Spleen (tissue), 13 donors: ENCODE results near the gene SAP130. TPM values are rescaled to one million over a fixed set of nuclear protein-coding genes. Genes with fewer than 3 reads are reported as not detected.

Experiments used
- DNase-seq: peaks from one replicate; pipeline ENCODE4 v3.0.0-alpha.2; 2020
- H3K27ac ChIP-seq, 8 donors: fragments of 200-600 bp; sonication (generic) in 7 of 8; 1 replicate in 4 of 8; 2 replicates in 4 of 8; pipeline versions ENCODE4 v1.5.0 to v1.8.0; 2016 to 2021; ENCODE audit warnings: inconsistent platforms in 4 of 8, mild to moderate bottlenecking in 4 of 8, moderate library complexity in 1 of 8
- H3K27me3 ChIP-seq, 7 donors: fragments of 200-600 bp; sonication (generic) in 6 of 7; replicated peaks in 1 of 7; 1 replicate in 4 of 7; 2 replicates in 3 of 7; pipeline versions ENCODE4 v1.5.0 to v1.8.0; 2016 to 2021; ENCODE audit warnings: inconsistent platforms in 3 of 7, mild to moderate bottlenecking in 1 of 7
- H3K36me3 ChIP-seq, 6 donors: fragments of 200-600 bp; sonication (generic) in 5 of 6; 1 replicate in 4 of 6; 2 replicates in 2 of 6; pipeline versions ENCODE4 v1.5.0 to v1.8.0; 2016 to 2021; ENCODE audit warnings: inconsistent platforms in 2 of 6
- H3K4me1 ChIP-seq, 6 donors: fragments of 200-600 bp; sonication (generic) in 5 of 6; 1 replicate in 3 of 6; 2 replicates in 3 of 6; pipeline versions ENCODE4 v1.5.0 to v1.8.0; 2016 to 2021; ENCODE audit warnings: inconsistent platforms in 3 of 6
- H3K4me3 ChIP-seq, 8 donors: fragments of 200-600 bp; sonication (generic) in 7 of 8; 1 replicate in 4 of 8; 2 replicates in 4 of 8; pipeline versions ENCODE4 v1.5.0 to v1.8.0; 2016 to 2021; ENCODE audit warnings: inconsistent platforms in 4 of 8, mild to moderate bottlenecking in 4 of 8, moderate library complexity in 2 of 8
- H3K9me3 ChIP-seq, 8 donors: fragments of 200-600 bp; sonication (generic) in 7 of 8; 1 replicate in 4 of 8; 2 replicates in 4 of 8; pipeline versions ENCODE4 v1.5.0 to v1.8.0; 2016 to 2021; ENCODE audit warnings: inconsistent platforms in 4 of 8
- POLR2A ChIP-seq, 3 donors: fragments of 450-650 bp; IDR thresholded peaks; one replicate each; pipeline ENCODE4 v1.5.1; 2017; ENCODE audit warnings: antibody characterized with exemption in 3 of 3, mild to moderate bottlenecking in 1 of 3
- POLR2AphosphoS5 ChIP-seq, 3 donors: sonication (generic); formaldehyde crosslinking; IDR thresholded peaks; one replicate each; pipeline ENCODE4 v1.5.1; 2017; ENCODE audit warnings: antibody characterized with exemption in 3 of 3
- WGBS, 5 donors: extraction: QIAGEN DNeasy Blood & Tissue Kit in 3 of 5; methylation state at CpG; one replicate each; pipeline versions ENCODE4 v1.1.5 to v1.1.7; 2013 to 2018; 5-methylcytosine and 5-hydroxymethylcytosine counted together
- intact Hi-C: fragments of 100-400 bp; cut with DNase I; formaldehyde crosslinking; loops from one replicate; pipeline ENCODE4 v1.15.0; 2023; ENCODE audit warnings: low total_unique reads
- long read RNA-seq, 2 donors: transcript quantifications; one replicate each; lab custom pipeline, GENCODE V29; 2026
- polyA plus RNA-seq, 3 donors: library from polyadenylated mRNA; stranded (reverse); fragments of 200-250 nt; gene quantifications; one replicate each; pipeline ENCODE4 v1.2.1, GENCODE V29; 2013
- total RNA-seq, 7 donors: library from RNA; depleted of rRNA in 3 of 7; stranded (reverse); fragments of >200 nt in 3 of 7; fragmentation: NEBNext Ultra II Directional in 4 of 7; extraction: Animal tissue kit (Norgen Biotek cat#: 25700) in 4 of 7; gene quantifications; one replicate each; pipeline versions ENCODE4 v1.1.0 to v1.2.1, GENCODE V29; 2016 to 2021
- TF ChIP-seq, protein P1 (sequence below), 11 experiments: fragments of 200-600 bp in 7 of 11; fragments of 450-650 bp in 4 of 11; sonication (generic) in 4 of 11; IDR thresholded peaks in 8 of 11; conservative IDR thresholded peaks in 3 of 11; 1 replicate in 7 of 11; 2 replicates in 4 of 11; pipeline versions ENCODE4 v1.4.0 to v1.8.0; 2016 to 2021; ENCODE audit warnings: antibody characterized with exemption in 11 of 11, inconsistent platforms in 4 of 11, mild to moderate bottlenecking in 1 of 11
- donor health status: healthy with polysubstance abuse.
- donor health status: DM: no; HTN: no; CAD: no; lungs with moderate emphysema.
- donor health status: DM: no; HTN: no; CAD: no.
- donor health status: Bipolar disorder and iron deficiency.
- donor health status: healthy.
- donor health status: DM: no; HTN: no; CAD: no.
- donor health status: DM: yes; HTN: yes; CAD: no.

Gene SAP130
- 10 to 100 TPM; 13.2 to 23.5 (median 17.8) TPM for total RNA-seq
- polyA plus RNA-seq: 1 to 10 TPM; 3.6 to 5.7 (median 5.1) TPM
- long read RNA-seq, donor 1, full-length matches to known transcripts: 1 of 1 reads
- long read RNA-seq, donor 1, partial matches to known transcripts: 0 of 1 reads
- long read RNA-seq, donor 1, other reads (novel, unspliced or antisense): 0 of 1 reads
- long read RNA-seq, donor 2, full-length matches to known transcripts: 1 of 1 reads
- long read RNA-seq, donor 2, partial matches to known transcripts: 0 of 1 reads
- long read RNA-seq, donor 2, other reads (novel, unspliced or antisense): 0 of 1 reads

DNA sequence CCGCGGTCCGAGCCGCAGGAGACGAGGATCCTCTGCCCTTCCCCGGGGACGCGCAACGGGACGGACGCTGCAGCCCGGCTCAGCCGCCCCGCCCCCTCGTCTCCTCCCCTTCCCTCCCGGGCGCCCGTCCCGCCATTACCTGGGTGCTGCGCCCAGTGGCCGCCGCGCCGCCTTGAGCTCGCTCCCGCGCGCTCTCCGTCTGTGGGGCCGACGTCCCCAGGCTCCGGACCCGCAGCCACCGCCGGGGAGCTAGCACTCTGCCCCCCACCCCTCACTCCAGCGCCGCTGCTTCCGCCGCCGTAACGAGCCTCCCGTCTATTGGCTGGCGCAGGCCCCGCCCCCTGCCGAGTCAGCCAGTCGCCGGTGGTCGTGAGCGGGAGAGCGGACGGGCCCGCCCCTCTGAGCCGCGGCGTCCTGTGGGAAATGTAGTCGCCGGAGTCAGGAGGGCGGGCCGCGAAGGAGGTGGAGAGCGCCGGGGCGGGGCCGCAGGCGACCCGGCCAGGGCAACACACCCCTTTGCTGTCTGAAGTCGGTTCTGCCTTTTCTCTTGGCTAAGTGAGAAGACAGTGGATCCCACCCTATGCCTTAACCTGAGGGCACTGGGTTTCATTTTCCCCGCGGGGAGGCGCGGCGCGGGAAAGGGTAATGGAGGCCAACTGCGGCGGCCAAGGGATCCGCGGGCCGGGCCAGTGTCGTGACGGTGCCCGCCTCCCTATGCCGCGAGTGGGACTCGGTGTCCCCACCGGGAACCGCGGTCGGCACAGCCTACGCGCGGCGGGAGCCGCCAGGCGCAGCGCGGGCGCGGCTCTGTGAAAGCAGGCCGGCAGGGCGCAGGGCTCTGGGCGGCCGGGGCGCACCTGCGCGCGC is at the start of gene SAP130:
SAP130 (minus strand) TSS at position 259 of the 867 bp plus-strand sequence. CDS start 1,767 bp downstream, outside the sequence.
- Histone ChIP-seq H3K36me3 (peaks cover 0 to 14% (median 3%) of the 10 kb centered on the region in 6 donors), H3K27me3 (no peaks in the 10 kb centered on the region), H3K4me1 (peaks cover 6 to 38% (median 25%) of the 10 kb centered on the region in 6 donors), H3K4me3 (peak within 1 kb of the TSS; percentile 94 to 100 (median 98)), H3K27ac (peak within 1 kb of the TSS; percentile 94 to 100 (median 98)), H3K9me3 (peaks cover 0 to 14% (median 2%) of the 10 kb centered on the region in 8 donors)
- TF ChIP-seq POLR2A (IDR thresholded peaks at IDR 0.05): peak; percentile 6 to 34 (median 22)
- peak; percentile 83 to 91 (median 87) for TF ChIP-seq POLR2AphosphoS5 (IDR thresholded peaks at IDR 0.05)
- TF ChIP-seq, protein P1, sequence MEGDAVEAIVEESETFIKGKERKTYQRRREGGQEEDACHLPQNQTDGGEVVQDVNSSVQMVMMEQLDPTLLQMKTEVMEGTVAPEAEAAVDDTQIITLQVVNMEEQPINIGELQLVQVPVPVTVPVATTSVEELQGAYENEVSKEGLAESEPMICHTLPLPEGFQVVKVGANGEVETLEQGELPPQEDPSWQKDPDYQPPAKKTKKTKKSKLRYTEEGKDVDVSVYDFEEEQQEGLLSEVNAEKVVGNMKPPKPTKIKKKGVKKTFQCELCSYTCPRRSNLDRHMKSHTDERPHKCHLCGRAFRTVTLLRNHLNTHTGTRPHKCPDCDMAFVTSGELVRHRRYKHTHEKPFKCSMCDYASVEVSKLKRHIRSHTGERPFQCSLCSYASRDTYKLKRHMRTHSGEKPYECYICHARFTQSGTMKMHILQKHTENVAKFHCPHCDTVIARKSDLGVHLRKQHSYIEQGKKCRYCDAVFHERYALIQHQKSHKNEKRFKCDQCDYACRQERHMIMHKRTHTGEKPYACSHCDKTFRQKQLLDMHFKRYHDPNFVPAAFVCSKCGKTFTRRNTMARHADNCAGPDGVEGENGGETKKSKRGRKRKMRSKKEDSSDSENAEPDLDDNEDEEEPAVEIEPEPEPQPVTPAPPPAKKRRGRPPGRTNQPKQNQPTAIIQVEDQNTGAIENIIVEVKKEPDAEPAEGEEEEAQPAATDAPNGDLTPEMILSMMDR (IDR thresholded peaks at IDR 0.05 in 8 of 11, conservative IDR thresholded peaks at IDR 0.05 in 3 of 11): peak in 3 of 11 experiments; percentile 5 to 12 (median 7)
- WGBS, 5 donors: 0 to 1% (median 0%) methylated on average over 44 to 106 of the region's 106 CpGs
- DNase-seq: peak; percentile 99
- intact Hi-C loops: loop anchor here (5.0 kb wide), 1 partner anchor 64 kb away; the partner anchor contains the start of gene UGGT1

DNA sequence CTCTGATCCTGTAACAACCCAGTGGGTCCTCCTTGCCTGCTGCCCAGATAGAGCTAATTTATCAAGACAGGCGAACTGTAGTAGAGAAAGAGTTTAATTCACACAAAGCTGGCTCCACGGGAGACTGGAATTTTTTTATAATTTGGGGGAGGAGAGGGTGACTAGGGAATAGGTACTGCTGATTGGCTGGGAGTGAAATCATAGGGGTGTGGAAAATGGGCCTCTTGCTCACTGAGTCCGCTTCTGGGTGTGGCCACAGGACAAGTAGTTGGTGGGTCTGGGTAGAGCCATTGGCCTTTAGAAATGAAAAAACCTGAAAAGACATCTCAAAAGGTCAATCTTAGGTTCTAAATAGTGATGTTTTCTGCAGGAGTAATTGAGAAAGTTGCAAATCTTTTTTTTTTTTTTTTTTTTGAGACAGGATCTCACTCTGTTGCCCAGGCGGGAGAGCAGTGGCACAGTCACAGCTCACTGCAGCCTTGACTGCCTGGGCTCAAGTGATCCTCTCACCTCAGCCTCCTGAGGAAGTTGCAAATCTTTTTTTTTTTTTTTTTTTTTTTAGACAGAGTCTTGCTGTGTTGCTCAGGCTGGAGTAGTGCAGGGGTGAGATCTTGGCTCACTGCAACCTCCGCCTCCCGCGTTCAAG is 48.7 kb upstream of the SAP130 start:
- H3K4me3 ChIP-seq: no peak overlapping the region
- DNase-seq: no peak
- no peaks in the 10 kb centered on the region for H3K9me3 ChIP-seq
- 88 to 95% (median 92%) methylated on average over 7 of the region's 7 CpGs for WGBS, 5 donors
- no peak overlapping the region for H3K27ac ChIP-seq
- TF ChIP-seq, protein P1 (IDR thresholded peaks at IDR 0.05 in 8 of 11, conservative IDR thresholded peaks at IDR 0.05 in 3 of 11): no peak
- TF ChIP-seq POLR2AphosphoS5 (IDR thresholded peaks at IDR 0.05) (no peak), POLR2A (IDR thresholded peaks at IDR 0.05) (no peak)
- H3K36me3 ChIP-seq: no peaks in the 10 kb centered on the region
- intact Hi-C loops: no loop called here
- H3K4me1 ChIP-seq: no peaks in the 10 kb centered on the region
- no peaks in the 10 kb centered on the region for H3K27me3 ChIP-seq

DNA sequence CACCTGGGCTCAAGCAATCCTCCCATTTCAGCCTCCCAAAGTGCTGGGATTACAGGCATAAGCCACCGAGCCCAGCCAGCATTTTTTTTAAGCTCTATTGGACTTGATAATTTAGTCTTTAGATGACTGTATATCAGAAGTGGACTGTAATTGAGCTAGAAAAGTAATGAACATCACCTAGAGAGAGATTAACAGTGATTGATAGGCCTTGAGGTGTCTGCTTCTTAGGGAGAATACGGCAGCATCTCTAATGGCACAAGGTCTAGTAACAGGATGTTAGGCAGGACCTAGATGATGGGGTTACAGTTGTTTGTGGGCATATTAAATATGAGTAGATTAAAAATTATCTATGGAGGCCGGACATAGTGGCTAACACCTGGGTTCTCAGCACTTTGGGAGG is 45.4 kb upstream of the SAP130 start:
- Histone ChIP-seq H3K27ac (no peak overlapping the region), H3K4me3 (no peak overlapping the region), H3K4me1 (no peaks in the 10 kb centered on the region), H3K27me3 (no peaks in the 10 kb centered on the region), H3K9me3 (no peaks in the 10 kb centered on the region), H3K36me3 (no peaks in the 10 kb centered on the region)
- WGBS, 5 donors: 74 to 91% (median 83%) methylated on average over 3 of the region's 3 CpGs
- intact Hi-C loops: no loop called here
- TF ChIP-seq POLR2A (IDR thresholded peaks at IDR 0.05) (no peak), POLR2AphosphoS5 (IDR thresholded peaks at IDR 0.05) (no peak)
- TF ChIP-seq, protein P1 (IDR thresholded peaks at IDR 0.05 in 8 of 11, conservative IDR thresholded peaks at IDR 0.05 in 3 of 11): no peak
- no peak for DNase-seq
